Stimulated activated CD8-positive, alpha-beta memory T cell treated with anti-CD3 and anti-CD28 coated beads, Interleukin-15, amount 100 ng/mL, for 48 hours (primary cell): Measurements from ENCODE around the gene HLA-DOA.

ENCODE experiments used
- DNase-seq, 2 donors: peaks; one replicate each; pipeline ENCODE4 v3.0.0-alpha.2; 2020; ENCODE audit warnings: low read depth in 2 of 2

HLA-DOA gene

DNA sequence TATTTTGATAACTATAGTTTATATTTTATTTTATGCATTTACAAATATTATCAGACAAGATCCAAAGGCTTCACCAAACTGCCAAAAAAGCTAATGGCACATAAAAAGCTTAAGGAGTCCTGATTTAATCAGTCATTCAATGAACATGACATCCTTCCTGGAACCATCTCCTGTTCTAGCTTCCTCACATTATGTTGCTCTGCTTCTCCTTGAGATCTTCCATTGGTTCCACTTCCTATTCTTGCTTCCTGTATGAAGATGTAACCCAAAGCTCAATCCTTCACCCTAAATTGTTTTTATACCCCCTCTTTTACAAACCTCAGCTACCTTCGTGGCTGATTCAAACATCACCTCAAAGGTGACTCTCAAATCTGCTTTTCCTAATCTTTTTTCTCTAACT, 45.5 kb downstream of the HLA-DOA start:
- no peak for DNase-seq

DNA sequence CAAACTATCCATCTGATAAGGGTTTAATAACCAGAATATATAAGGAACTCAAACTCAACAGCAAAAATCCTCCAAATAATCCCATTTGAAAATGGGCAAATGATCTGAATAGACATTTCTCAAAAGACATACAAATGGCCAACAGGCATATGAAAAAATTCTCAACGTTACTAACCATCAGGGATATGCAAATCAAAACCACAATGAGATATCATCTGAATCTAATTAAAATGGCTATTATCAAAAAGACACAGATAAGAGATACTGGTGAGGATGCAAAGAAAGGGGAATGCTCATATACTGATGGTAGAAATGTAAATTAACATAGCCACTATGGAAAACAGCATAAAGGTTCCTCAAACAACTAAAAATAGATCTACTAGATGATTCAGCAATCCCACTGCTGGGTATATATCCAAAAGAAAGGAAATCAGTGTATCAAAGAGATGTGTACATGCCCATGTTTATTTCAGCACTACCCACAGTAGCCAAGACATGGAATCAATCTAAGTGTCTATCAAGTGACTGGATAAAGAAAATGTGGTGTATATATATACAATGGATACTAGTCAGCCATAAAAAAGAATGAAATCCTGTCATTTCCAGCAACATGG, 47.1 kb downstream of the HLA-DOA start:
- no peak for DNase-seq

DNA sequence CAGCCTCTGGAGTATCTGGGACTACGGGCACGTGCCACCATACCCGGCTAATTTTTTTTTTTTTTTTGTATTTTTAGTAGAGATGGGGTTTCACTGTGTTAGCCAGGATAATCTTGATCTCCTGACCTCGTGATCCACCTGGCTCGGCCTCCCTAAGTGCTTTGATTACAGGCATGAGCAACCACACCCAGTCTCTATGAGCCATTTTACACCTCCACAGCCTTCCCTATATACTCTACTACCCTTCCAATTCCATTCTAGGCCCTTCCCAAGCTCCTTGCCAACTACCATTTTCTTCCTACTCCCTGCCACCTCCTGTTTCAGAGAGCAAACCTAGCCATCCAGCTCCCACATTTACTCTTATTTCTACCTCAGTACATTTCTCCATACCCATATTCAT, 48.8 kb downstream of the HLA-DOA start:
- DNase-seq, result no peak

DNA sequence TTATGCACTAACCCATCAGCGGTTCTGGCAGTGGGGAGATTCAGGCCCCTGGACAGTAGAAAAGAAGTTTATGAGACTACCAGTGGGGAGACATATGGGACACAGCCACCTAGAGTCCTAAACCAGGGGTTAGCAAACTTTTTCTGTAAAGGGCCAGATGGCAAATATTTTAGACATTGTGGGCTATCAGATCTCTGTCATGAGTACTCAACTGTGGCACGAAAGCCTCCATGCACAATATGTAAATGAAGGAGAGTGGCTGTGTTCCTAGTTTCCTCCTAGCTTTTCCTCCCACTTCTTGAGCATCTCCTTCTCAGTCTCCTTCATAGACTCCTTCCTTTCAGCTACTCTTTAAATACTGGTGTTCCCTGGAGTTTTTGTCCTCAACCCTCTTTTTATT, 53.2 kb downstream of the HLA-DOA start:
- no peak for DNase-seq

DNA sequence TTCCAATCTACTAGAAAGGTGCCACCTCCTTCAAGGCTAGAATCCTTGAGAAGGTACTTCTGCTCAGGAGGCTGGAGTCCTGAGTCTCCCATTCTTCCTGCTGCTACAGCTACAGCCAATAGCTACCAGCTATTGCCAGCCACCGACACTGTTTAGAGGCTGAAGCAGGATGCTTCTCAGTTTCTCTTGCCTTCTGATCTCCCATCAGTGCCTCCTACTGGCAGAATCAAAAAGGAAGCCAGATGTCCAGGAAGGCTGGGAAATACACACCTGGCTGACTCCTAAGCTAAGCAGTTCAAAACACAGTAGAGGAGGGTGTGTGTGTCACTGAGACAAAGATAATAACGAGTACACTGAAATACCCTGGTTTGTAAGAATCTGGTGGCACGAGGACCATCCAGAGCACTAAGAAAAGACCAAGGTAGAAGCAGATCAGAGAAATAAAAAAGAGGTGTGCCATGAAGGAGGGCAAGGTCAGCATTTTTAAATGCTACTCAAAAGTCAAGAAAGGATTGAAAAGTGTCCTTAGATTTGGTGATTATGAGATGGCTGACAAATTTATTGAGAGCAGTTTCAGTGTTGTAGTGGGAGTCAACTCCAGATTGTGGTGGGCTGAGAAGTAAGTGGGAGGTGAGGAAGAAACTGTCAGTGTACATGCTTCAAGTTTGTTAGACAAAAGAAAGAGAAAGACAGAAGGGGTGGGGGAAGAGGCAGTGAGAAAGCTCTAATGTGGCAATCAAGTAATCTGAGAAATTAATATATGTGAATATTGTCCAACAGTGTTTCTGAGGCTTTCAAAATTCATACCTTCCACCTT, 54.2 kb downstream of the HLA-DOA start:
- DNase-seq, result no peak

DNA sequence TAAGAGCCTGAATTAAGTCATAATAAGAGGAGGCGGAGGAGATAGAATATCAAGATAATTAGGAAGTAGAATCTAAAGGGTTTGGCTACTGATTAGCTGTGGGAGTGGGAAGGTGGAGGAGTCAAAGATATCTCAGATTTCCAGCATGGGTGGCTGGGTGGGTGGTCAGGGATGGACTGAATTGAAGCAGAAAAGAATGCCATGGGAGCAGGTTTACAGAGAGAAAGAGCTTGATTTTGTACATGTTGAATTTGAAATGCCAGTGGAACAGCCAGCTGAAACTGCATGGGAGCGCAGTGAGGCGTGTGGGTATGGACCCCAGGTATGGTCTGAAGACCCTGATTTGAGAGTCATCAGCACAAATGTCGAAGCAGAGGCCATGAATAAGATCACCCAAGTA, 55.1 kb downstream of the HLA-DOA start:
- no peak for DNase-seq
